HG02763 (cell line): Measurements from ENCODE around the gene CPZ.

Source experiments
- ATAC-seq: cut with Tn5 transposase; IDR thresholded peaks from one replicate; pipeline ENCODE4 v1.9.1; 2021; ENCODE audit warnings: mild to moderate bottlenecking, moderate library complexity; ENCODE audit not compliant: unreplicated experiment

Gene CPZ

GRCh38 chr4:8579526-8580320, 12.8 kb upstream of the CPZ start:
- no peak for ATAC-seq

GRCh38 chr4:8580321-8581093, 12.1 kb upstream of the CPZ start, which contains the start of gene GPR78:
GPR78 (plus strand) TSS chr4:8580392; CDS start chr4:8580983, 591 bp downstream.
- no peak for ATAC-seq

GRCh38 chr4:8581094-8581861, 11.3 kb upstream of the CPZ start:
- ATAC-seq: no peak

- ATAC-seq: no peak
Observed at GRCh38 chr4:8582016-8582415, 10.5 kb upstream of the CPZ start.

- ATAC-seq: no peak
Observed at GRCh38 chr4:8582436-8582835, 10.1 kb upstream of the CPZ start.

- no peak for ATAC-seq
Observed at GRCh38 chr4:8582941-8583654, 9.5 kb upstream of the CPZ start.

- ATAC-seq: no peak
Observed at GRCh38 chr4:8583655-8584025, 8.9 kb upstream of the CPZ start.

- ATAC-seq: no peak
Observed at GRCh38 chr4:8585186-8585585, 7.4 kb upstream of the CPZ start.

GRCh38 chr4:8585721-8586212, 6.8 kb upstream of the CPZ start:
- no peak for ATAC-seq

- ATAC-seq: no peak
Observed at GRCh38 chr4:8586246-8586645, 6.3 kb upstream of the CPZ start.

GRCh38 chr4:8586671-8587468, 5.7 kb upstream of the CPZ start:
- ATAC-seq: no peak

GRCh38 chr4:8587469-8588195, 4.9 kb upstream of the CPZ start:
- ATAC-seq: no peak

GRCh38 chr4:8588196-8588470, 4.4 kb upstream of the CPZ start:
- no peak for ATAC-seq

- ATAC-seq: no peak
Observed at GRCh38 chr4:8589336-8589735, 3.2 kb upstream of the CPZ start.

GRCh38 chr4:8589823-8590545, 2.6 kb upstream of the CPZ start:
- ATAC-seq: no peak

GRCh38 chr4:8590546-8590880, 2.1 kb upstream of the CPZ start:
- no peak for ATAC-seq

- ATAC-seq: no peak
Observed at GRCh38 chr4:8591114-8591513, 1.5 kb upstream of the CPZ start.

GRCh38 chr4:8591626-8592365, 769 bp upstream of the CPZ start:
- no peak for ATAC-seq
